GM23338 (cell line): Measurements from ENCODE around the gene EDEM2. TPM values are rescaled to one million over a fixed set of nuclear protein-coding genes. Genes with fewer than 3 reads are reported as not detected.
A peak's percentile ranks its signal among the peaks of the same experiment; 100 is the strongest.

Source experiments
- ATAC-seq: fragments of 200-7000 bp; cut with Tn5 transposase; 3 replicates; pipeline ENCODE4 v1.9.1; 2020
- DNase-seq: peaks from one replicate; pipeline ENCODE4 v3.0.0-alpha.2; 2015; ENCODE audit warnings: low spot score
- H2AFZ ChIP-seq: fragments of 200-600 bp; sonication (generic); 2 replicates; pipeline ENCODE4 v1.8.0; 2016; ENCODE audit warnings: antibody characterized with exemption, mild to moderate bottlenecking, moderate library complexity
- H3F3A ChIP-seq: fragments of 200-600 bp; sonication (generic); replicated peaks from 2 replicates; pipeline ENCODE4 v1.8.0; 2017; ENCODE audit warnings: antibody characterized with exemption, mixed run types, low read depth
- H3K27ac ChIP-seq: fragments of 200-600 bp; sonication (generic); 2 replicates; pipeline ENCODE4 v1.6.1; 2016; ENCODE audit warnings: low read depth
- H3K27me3 ChIP-seq: fragments of 200-600 bp; sonication (generic); 2 replicates; pipeline ENCODE4 v1.8.0; 2016; ENCODE audit warnings: mild to moderate bottlenecking, mixed run types, moderate library complexity; ENCODE audit not compliant: insufficient read depth
- H3K36me3 ChIP-seq: fragments of 200-600 bp; sonication (generic); 2 replicates; pipeline ENCODE4 v1.8.0; 2016; ENCODE audit warnings: mild to moderate bottlenecking; ENCODE audit not compliant: insufficient read depth
- H3K4me1 ChIP-seq: fragments of 200-600 bp; sonication (generic); 2 replicates; pipeline ENCODE4 v1.8.0; 2016; ENCODE audit warnings: mild to moderate bottlenecking, moderate library complexity; ENCODE audit not compliant: insufficient read depth
- H3K4me2 ChIP-seq: fragments of 200-600 bp; sonication (generic); 2 replicates; pipeline ENCODE4 v1.7.1; 2017; ENCODE audit warnings: mixed run types
- H3K4me3 ChIP-seq: fragments of 200-600 bp; sonication (generic); 2 replicates; pipeline ENCODE4 v1.6.1; 2016; ENCODE audit warnings: mixed run types
- H3K79me2 ChIP-seq: fragments of 200-600 bp; sonication (generic); replicated peaks from 2 replicates; pipeline ENCODE4 v1.8.0; 2017; ENCODE audit warnings: mild to moderate bottlenecking; ENCODE audit not compliant: insufficient read depth
- H3K9me2 ChIP-seq: fragments of 200-600 bp; sonication (generic); 2 replicates; pipeline ENCODE4 v1.8.0; 2017; ENCODE audit not compliant: insufficient read depth
- H4K20me1 ChIP-seq: fragments of 200-600 bp; sonication (generic); replicated peaks from 2 replicates; pipeline ENCODE4 v1.8.0; 2017; ENCODE audit warnings: mild to moderate bottlenecking; ENCODE audit not compliant: insufficient read depth
- H3K27ac Mint-ChIP-seq: 2 replicates; pipeline ENCODE4 v1.8.0; 2020; ENCODE audit warnings: inconsistent platforms, mild to moderate bottlenecking, moderate library complexity, mixed read lengths
- H3K27me3 Mint-ChIP-seq: 3 replicates; pipeline ENCODE4 v1.8.0; 2022; ENCODE audit warnings: low read depth, mild to moderate bottlenecking, moderate library complexity, mixed read lengths, inconsistent platforms; ENCODE audit not compliant: insufficient read depth, poor library complexity
- H3K36me3 Mint-ChIP-seq: 3 replicates; pipeline ENCODE4 v1.8.0; 2021; ENCODE audit warnings: low read depth, mild to moderate bottlenecking, inconsistent platforms, moderate library complexity, mixed read lengths
- H3K4me1 Mint-ChIP-seq: 3 replicates; pipeline ENCODE4 v1.8.0; 2020; ENCODE audit warnings: mild to moderate bottlenecking, inconsistent platforms, mixed read lengths
- H3K4me3 Mint-ChIP-seq: 3 replicates; pipeline ENCODE4 v1.8.0; 2021; ENCODE audit warnings: moderate library complexity, mild to moderate bottlenecking, inconsistent platforms, mixed read lengths
- H3K9me3 Mint-ChIP-seq: 3 replicates; pipeline ENCODE4 v1.8.0; 2020; ENCODE audit warnings: moderate library complexity, mild to moderate bottlenecking, inconsistent platforms, mixed read lengths
- CREB1 ChIP-seq: fragments of 250-450 bp; sonication (Bioruptor Pico); IDR thresholded peaks from 2 replicates; pipeline ENCODE4 v1.5.0; 2020; ENCODE audit warnings: low read depth, mild to moderate bottlenecking, moderate library complexity
- CTCF ChIP-seq, 2 experiments: fragments of 200-600 bp in 1 of 2; sonication (generic) in 1 of 2; conservative IDR thresholded peaks; 2 replicates each; pipeline versions ENCODE4 v1.5.1 to v1.6.1; 2016 to 2017; ENCODE audit warnings: antibody characterized with exemption in 2 of 2, low read depth in 2 of 2, mild to moderate bottlenecking in 2 of 2, moderate library complexity in 1 of 2
- ETS1 ChIP-seq: IDR thresholded peaks from 2 replicates; pipeline ENCODE4 v1.6.1; 2016; ENCODE audit warnings: antibody characterized with exemption
- EZH2 ChIP-seq: fragments of 200-600 bp; sonication (generic); IDR thresholded peaks from one replicate; pipeline ENCODE4 v1.8.0; 2017; ENCODE audit warnings: antibody characterized with exemption, mild to moderate bottlenecking, low read depth; ENCODE audit not compliant: unreplicated experiment
- EZH2phosphoT487 ChIP-seq: fragments of 200-600 bp; sonication (generic); IDR thresholded peaks from one replicate; pipeline ENCODE4 v1.8.1; 2018; ENCODE audit warnings: antibody characterized with exemption; ENCODE audit not compliant: unreplicated experiment
- JUNB ChIP-seq: IDR thresholded peaks from one replicate; pipeline ENCODE4 v1.6.1; 2016; ENCODE audit warnings: antibody characterized with exemption; ENCODE audit not compliant: unreplicated experiment
- NANOG ChIP-seq: IDR thresholded peaks from 2 replicates; pipeline ENCODE4 v1.6.1; 2016; ENCODE audit warnings: antibody characterized with exemption, borderline replicate concordance
- POLR2AphosphoS5 ChIP-seq: IDR thresholded peaks from 2 replicates; pipeline ENCODE4 v1.6.1; 2016; ENCODE audit warnings: antibody characterized with exemption, low read depth
- REST ChIP-seq: IDR thresholded peaks from one replicate; pipeline ENCODE4 v1.6.1; 2018; ENCODE audit warnings: antibody characterized with exemption; ENCODE audit not compliant: unreplicated experiment
- STAT1 ChIP-seq: IDR thresholded peaks from one replicate; pipeline ENCODE4 v1.6.1; 2016; ENCODE audit warnings: antibody characterized with exemption; ENCODE audit not compliant: unreplicated experiment
- ZNF114 ChIP-seq: fragments of 250-450 bp; sonication (Bioruptor Pico); IDR thresholded peaks from 2 replicates; pipeline ENCODE4 v1.5.0; 2020; ENCODE audit warnings: mild to moderate bottlenecking, moderate library complexity
- ZNF331 ChIP-seq: fragments of 250-450 bp; sonication (Bioruptor Pico); IDR thresholded peaks from 2 replicates; pipeline ENCODE4 v1.5.0; 2020; ENCODE audit warnings: low read depth, mild to moderate bottlenecking, moderate library complexity
- ZNF462 ChIP-seq: fragments of 250-450 bp; sonication (Bioruptor Pico); IDR thresholded peaks from 2 replicates; pipeline ENCODE4 v1.5.0; 2020; ENCODE audit warnings: mild to moderate bottlenecking, moderate library complexity
- polyA plus RNA-seq: library from polyadenylated mRNA; unstranded; fragments of >200 nt; fragmentation: Nextera tagmentation; extraction: Ambion mirVana; gene quantifications from 2 replicates; pipeline ENCODE4 v1.2.1, GENCODE V29; 2016
- total RNA-seq: library from RNA; depleted of rRNA; stranded (reverse); fragments of >200 nt; shearing (Covaris generic); gene quantifications from 2 replicates; pipeline ENCODE4 v1.2.3, GENCODE V29; 2014

Gene EDEM2
- total and polyA plus RNA-seq, 2 experiments from 2014 or later = 13.9 to 25.3 TPM

GRCh38 chr20:35173576-35174192 is 26.5 kb upstream of the EDEM2 start:
- Mint-ChIP-seq H3K27me3 (peaks cover 15% of the 10 kb centered on the region), H3K27ac (no peak overlapping the region), H3K4me1 (peaks cover 33% of the 10 kb centered on the region), H3K36me3 (peaks cover 20% of the 10 kb centered on the region), H3K9me3 (no peaks in the 10 kb centered on the region; the same call in 2 of the 3 replicates), H3K4me3 (peak overlapping the region; percentile 9; the same call in 2 of the 3 replicates)
- H3K4me1 ChIP-seq = peaks cover 29% of the 10 kb centered on the region
- no peaks in the 10 kb centered on the region for H4K20me1 ChIP-seq
- 0 out of 2 replicates have a peak, but pooled peaks cover 4% of the 10 kb centered on the region for H3K27me3 ChIP-seq
- H3K27ac ChIP-seq = no peak overlapping the region
- no peaks in the 10 kb centered on the region for H3K79me2 ChIP-seq
- ATAC-seq = no peak
- peaks cover 3% of the 10 kb centered on the region; the same call in 1 of the 2 replicates for H3F3A ChIP-seq
- TF ChIP-seq NANOG (no peak), POLR2AphosphoS5 (no peak), ETS1 (no peak), CTCF (conservative IDR thresholded peaks at IDR 0.05; ENCODE audit: low read depth in 2 of 2) (no peak), STAT1 (no peak), ZNF114 (no peak), JUNB (no peak), CREB1 (CRISPR knock-in tag) (no peak), ZNF331 (CRISPR knock-in tag) (no peak), EZH2phosphoT487 (no peak), REST (no peak), ZNF462 (CRISPR knock-in tag) (no peak), EZH2 (no peak)
- H2AFZ ChIP-seq = no peak overlapping the region
- H3K9me2 ChIP-seq = no peaks in the 10 kb centered on the region
- H3K4me2 ChIP-seq = peak overlapping the region; percentile 76
- DNase-seq = no peak
- no peaks in the 10 kb centered on the region for H3K36me3 ChIP-seq
- H3K4me3 ChIP-seq = peak overlapping the region; percentile 51; the same call in 1 of the 2 replicates
